Measurements from ENCODE around the gene CRYL1. TPM values are rescaled to one million over a fixed set of nuclear protein-coding genes. Genes with fewer than 3 reads are reported as not detected.

CRYL1 gene
- total and polyA plus RNA-seq, 2 of the 8 experiments (the other 6 are each of a cell fraction or from before 2014, with no cell fraction given) = 1.9 to 6.4 TPM

DNA sequence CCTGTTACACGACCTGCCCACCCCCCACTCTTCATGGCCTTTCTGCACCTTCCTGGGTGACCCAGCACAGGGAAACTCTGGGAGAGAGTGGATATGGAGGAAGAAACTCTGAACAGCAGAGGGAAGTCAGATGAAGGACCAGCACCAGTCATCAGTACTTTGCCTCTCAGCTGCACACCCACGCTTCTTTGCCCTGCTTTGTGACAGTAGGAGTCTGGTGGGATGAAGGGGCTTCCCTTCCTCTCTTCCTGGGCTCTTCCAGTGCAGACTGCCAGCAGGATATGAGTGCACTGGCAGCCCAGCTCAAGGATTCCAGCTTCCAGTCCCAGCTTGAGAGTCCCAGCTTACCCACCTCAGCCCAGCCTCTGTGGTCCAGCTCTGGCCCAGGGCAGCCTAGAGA, 68.9 kb downstream of the CRYL1 start (continued):
- no peak for TF ChIP-seq RBBP5 (IDR thresholded peaks at IDR 0.05; ENCODE audit: borderline replicate concordance, low read depth, low read length)
- TF ChIP-seq, protein P1, sequence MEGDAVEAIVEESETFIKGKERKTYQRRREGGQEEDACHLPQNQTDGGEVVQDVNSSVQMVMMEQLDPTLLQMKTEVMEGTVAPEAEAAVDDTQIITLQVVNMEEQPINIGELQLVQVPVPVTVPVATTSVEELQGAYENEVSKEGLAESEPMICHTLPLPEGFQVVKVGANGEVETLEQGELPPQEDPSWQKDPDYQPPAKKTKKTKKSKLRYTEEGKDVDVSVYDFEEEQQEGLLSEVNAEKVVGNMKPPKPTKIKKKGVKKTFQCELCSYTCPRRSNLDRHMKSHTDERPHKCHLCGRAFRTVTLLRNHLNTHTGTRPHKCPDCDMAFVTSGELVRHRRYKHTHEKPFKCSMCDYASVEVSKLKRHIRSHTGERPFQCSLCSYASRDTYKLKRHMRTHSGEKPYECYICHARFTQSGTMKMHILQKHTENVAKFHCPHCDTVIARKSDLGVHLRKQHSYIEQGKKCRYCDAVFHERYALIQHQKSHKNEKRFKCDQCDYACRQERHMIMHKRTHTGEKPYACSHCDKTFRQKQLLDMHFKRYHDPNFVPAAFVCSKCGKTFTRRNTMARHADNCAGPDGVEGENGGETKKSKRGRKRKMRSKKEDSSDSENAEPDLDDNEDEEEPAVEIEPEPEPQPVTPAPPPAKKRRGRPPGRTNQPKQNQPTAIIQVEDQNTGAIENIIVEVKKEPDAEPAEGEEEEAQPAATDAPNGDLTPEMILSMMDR (IDR thresholded peaks at IDR 0.05; ENCODE audit: control extremely low read depth in 1 of 3, insufficient read depth in 1 of 3, low read depth in 1 of 3, low read length in 3 of 3) = no peak
